Stimulated activated naive CD8-positive, alpha-beta T cell treated with anti-CD3 and anti-CD28 coated beads, Interleukin-15, Interleukin-2, amounts not matched to agents 100 ng/mL and 50 ng/mL, for 24 hours (primary cell): ENCODE measurements around the gene ARMH4.

ENCODE experiments used
- H3K27ac Mint-ChIP-seq: one replicate; pipeline ENCODE4 v1.8.0; 2021; ENCODE audit warnings: mild to moderate bottlenecking, mixed read lengths
- H3K27me3 Mint-ChIP-seq: one replicate; pipeline ENCODE4 v1.8.0; 2021; ENCODE audit warnings: mixed read lengths
- H3K36me3 Mint-ChIP-seq: one replicate; pipeline ENCODE4 v1.8.0; 2021; ENCODE audit warnings: low read depth, mixed read lengths
- H3K4me1 Mint-ChIP-seq: one replicate; pipeline ENCODE4 v1.8.0; 2021; ENCODE audit warnings: low read depth, mixed read lengths
- H3K4me3 Mint-ChIP-seq: one replicate; pipeline ENCODE4 v1.8.0; 2021; ENCODE audit warnings: mild to moderate bottlenecking, mixed read lengths
- H3K9me3 Mint-ChIP-seq: one replicate; pipeline ENCODE4 v1.8.0; 2021; ENCODE audit warnings: mixed read lengths

ARMH4 gene

GRCh38 chr14:57991353-57991752 lies 160.7 kb downstream of the ARMH4 start:
- no peaks in the 10 kb centered on the region for H3K4me1 Mint-ChIP-seq
- no peaks in the 10 kb centered on the region for H3K9me3 Mint-ChIP-seq
- no peak overlapping the region for H3K4me3 Mint-ChIP-seq
- no peaks in the 10 kb centered on the region for H3K36me3 Mint-ChIP-seq
- H3K27me3 Mint-ChIP-seq: no peaks in the 10 kb centered on the region
- H3K27ac Mint-ChIP-seq: no peak overlapping the region

- H3K4me1 Mint-ChIP-seq: no peaks in the 10 kb centered on the region
- H3K36me3 Mint-ChIP-seq: no peaks in the 10 kb centered on the region
- no peak overlapping the region for H3K4me3 Mint-ChIP-seq
- no peak overlapping the region for H3K27ac Mint-ChIP-seq
- peaks cover 3% of the 10 kb centered on the region for H3K27me3 Mint-ChIP-seq
- H3K9me3 Mint-ChIP-seq: no peaks in the 10 kb centered on the region
Observed at GRCh38 chr14:57988445-57988844, 163.6 kb downstream of the ARMH4 start.

- Mint-ChIP-seq H3K9me3 (no peaks in the 10 kb centered on the region), H3K27me3 (peaks cover 3% of the 10 kb centered on the region), H3K4me3 (no peak overlapping the region), H3K4me1 (no peaks in the 10 kb centered on the region), H3K36me3 (no peaks in the 10 kb centered on the region), H3K27ac (no peak overlapping the region)
Observed at GRCh38 chr14:57987596-57988300, 164.3 kb downstream of the ARMH4 start.

GRCh38 chr14:57987051-57987450 lies 165.0 kb downstream of the ARMH4 start:
- Mint-ChIP-seq H3K27me3 (peaks cover 3% of the 10 kb centered on the region), H3K4me3 (no peak overlapping the region), H3K27ac (no peak overlapping the region), H3K9me3 (no peaks in the 10 kb centered on the region), H3K36me3 (no peaks in the 10 kb centered on the region), H3K4me1 (no peaks in the 10 kb centered on the region)

GRCh38 chr14:57982804-57983634 lies 169.0 kb downstream of the ARMH4 start:
- Mint-ChIP-seq H3K36me3 (no peaks in the 10 kb centered on the region), H3K4me3 (no peak overlapping the region), H3K27me3 (peaks cover 3% of the 10 kb centered on the region), H3K4me1 (no peaks in the 10 kb centered on the region), H3K27ac (no peak overlapping the region), H3K9me3 (no peaks in the 10 kb centered on the region)

- Mint-ChIP-seq H3K4me1 (no peaks in the 10 kb centered on the region), H3K36me3 (no peaks in the 10 kb centered on the region), H3K4me3 (no peak overlapping the region), H3K9me3 (no peaks in the 10 kb centered on the region), H3K27me3 (peaks cover 3% of the 10 kb centered on the region), H3K27ac (no peak overlapping the region)
Observed at GRCh38 chr14:57981817-57982560, 170.0 kb downstream of the ARMH4 start.

GRCh38 chr14:57979376-57980048 lies 172.5 kb downstream of the ARMH4 start:
- Mint-ChIP-seq H3K9me3 (no peaks in the 10 kb centered on the region), H3K27ac (no peak overlapping the region), H3K27me3 (peaks cover 3% of the 10 kb centered on the region), H3K4me1 (no peaks in the 10 kb centered on the region), H3K4me3 (no peak overlapping the region), H3K36me3 (no peaks in the 10 kb centered on the region)

- no peak overlapping the region for H3K27ac Mint-ChIP-seq
- H3K4me3 Mint-ChIP-seq: no peak overlapping the region
- no peaks in the 10 kb centered on the region for H3K4me1 Mint-ChIP-seq
- no peaks in the 10 kb centered on the region for H3K36me3 Mint-ChIP-seq
- no peaks in the 10 kb centered on the region for H3K27me3 Mint-ChIP-seq
- no peaks in the 10 kb centered on the region for H3K9me3 Mint-ChIP-seq
Observed at GRCh38 chr14:57976701-57977100, 175.3 kb downstream of the ARMH4 start.

GRCh38 chr14:57974896-57975295 lies 177.1 kb downstream of the ARMH4 start:
- Mint-ChIP-seq H3K36me3 (no peaks in the 10 kb centered on the region), H3K4me3 (no peak overlapping the region), H3K9me3 (no peaks in the 10 kb centered on the region), H3K27ac (no peak overlapping the region), H3K4me1 (no peaks in the 10 kb centered on the region), H3K27me3 (no peaks in the 10 kb centered on the region)

- Mint-ChIP-seq H3K27ac (no peak overlapping the region), H3K27me3 (peaks cover 3% of the 10 kb centered on the region), H3K9me3 (no peaks in the 10 kb centered on the region), H3K4me1 (no peaks in the 10 kb centered on the region), H3K36me3 (no peaks in the 10 kb centered on the region), H3K4me3 (no peak overlapping the region)
Observed at GRCh38 chr14:57970594-57970993, 181.4 kb downstream of the ARMH4 start.

- no peak overlapping the region for H3K27ac Mint-ChIP-seq
- no peaks in the 10 kb centered on the region for H3K36me3 Mint-ChIP-seq
- H3K9me3 Mint-ChIP-seq: no peaks in the 10 kb centered on the region
- H3K4me1 Mint-ChIP-seq: no peaks in the 10 kb centered on the region
- no peak overlapping the region for H3K4me3 Mint-ChIP-seq
- peaks cover 3% of the 10 kb centered on the region for H3K27me3 Mint-ChIP-seq
Observed at GRCh38 chr14:57970175-57970574, 181.8 kb downstream of the ARMH4 start.

GRCh38 chr14:57963071-57963470 lies 188.9 kb downstream of the ARMH4 start:
- Mint-ChIP-seq H3K36me3 (no peaks in the 10 kb centered on the region), H3K4me1 (no peaks in the 10 kb centered on the region), H3K9me3 (no peaks in the 10 kb centered on the region), H3K4me3 (no peak overlapping the region), H3K27ac (no peak overlapping the region), H3K27me3 (peaks cover 3% of the 10 kb centered on the region)

GRCh38 chr14:57962325-57963035 lies 189.5 kb downstream of the ARMH4 start:
- Mint-ChIP-seq H3K4me1 (no peaks in the 10 kb centered on the region), H3K27me3 (peaks cover 3% of the 10 kb centered on the region), H3K4me3 (no peak overlapping the region), H3K27ac (no peak overlapping the region), H3K9me3 (no peaks in the 10 kb centered on the region), H3K36me3 (no peaks in the 10 kb centered on the region)

- Mint-ChIP-seq H3K27ac (no peak overlapping the region), H3K9me3 (no peaks in the 10 kb centered on the region), H3K27me3 (no peaks in the 10 kb centered on the region), H3K4me3 (no peak overlapping the region), H3K4me1 (no peaks in the 10 kb centered on the region), H3K36me3 (no peaks in the 10 kb centered on the region)
Observed at GRCh38 chr14:57961786-57962060, 190.3 kb downstream of the ARMH4 start.
